Tibial nerve (tissue), 4 donors: ENCODE results near the gene C10orf62. TPM values are rescaled to one million over a fixed set of nuclear protein-coding genes. Genes with fewer than 3 reads are reported as not detected.

Experiments used
- DNase-seq, 2 donors: peaks; one replicate each; pipeline ENCODE4 v3.0.0-alpha.2; 2019; ENCODE audit warnings: low spot score in 2 of 2
- H3K27ac ChIP-seq, 4 donors: fragments of 200-600 bp; sonication (generic) in 3 of 4; one replicate each; pipeline ENCODE4 v1.5.1; 2017 to 2019; ENCODE audit warnings: mild to moderate bottlenecking in 1 of 4
- H3K27me3 ChIP-seq, 2 donors: fragments of 200-600 bp; sonication (generic) in 1 of 2; one replicate each; pipeline versions ENCODE4 v1.5.1 to v1.6.0; 2017 to 2019
- H3K36me3 ChIP-seq, 3 donors: fragments of 200-600 bp; sonication (generic); one replicate each; pipeline ENCODE4 v1.5.1; 2018 to 2019
- H3K4me1 ChIP-seq, 4 donors: fragments of 200-600 bp; sonication (generic) in 3 of 4; one replicate each; pipeline ENCODE4 v1.5.1; 2017 to 2019
- H3K4me3 ChIP-seq, 4 donors: fragments of 200-600 bp; sonication (generic) in 3 of 4; one replicate each; pipeline ENCODE4 v1.5.1; 2017 to 2019; ENCODE audit warnings: mild to moderate bottlenecking in 1 of 4, moderate library complexity in 1 of 4
- H3K9me3 ChIP-seq, 4 donors: fragments of 200-600 bp; sonication (generic) in 3 of 4; one replicate each; pipeline ENCODE4 v1.5.1; 2017 to 2019
- CTCF ChIP-seq, 5 experiments: fragments of 200-600 bp in 3 of 5; fragments of 450-650 bp in 2 of 5; sonication (generic) in 3 of 5; IDR thresholded peaks; one replicate each; pipeline ENCODE4 v1.5.1; 2016 to 2019; ENCODE audit warnings: antibody characterized with exemption in 5 of 5, mild to moderate bottlenecking in 3 of 5, moderate library complexity in 2 of 5
- EP300 ChIP-seq, 2 donors: sonication (generic); formaldehyde crosslinking; IDR thresholded peaks; one replicate each; pipeline ENCODE4 v1.6.1; 2017; ENCODE audit warnings: antibody characterized with exemption in 2 of 2, mild to moderate bottlenecking in 1 of 2
- POLR2A ChIP-seq, 2 donors: fragments of 450-650 bp; IDR thresholded peaks; one replicate each; pipeline ENCODE4 v1.6.1; 2017; ENCODE audit warnings: antibody characterized with exemption in 2 of 2, mild to moderate bottlenecking in 2 of 2, moderate library complexity in 2 of 2
- WGBS, 2 donors: methylation state at CpG; one replicate each; pipeline ENCODE4 v1.1.5; 2018; 5-methylcytosine and 5-hydroxymethylcytosine counted together
- total RNA-seq, 4 donors: library from RNA; depleted of rRNA; stranded (reverse); fragments of >200 nt; gene quantifications; one replicate each; pipeline ENCODE4 v1.1.0, GENCODE V29; 2016

Gene C10orf62
- total RNA-seq, 4 donors from 2014 or later = 1.1 to 1.7 (median 1.2) TPM

- no peak overlapping the region for H3K27ac ChIP-seq
- H3K36me3 ChIP-seq = no peaks in the 10 kb centered on the region
- H3K4me3 ChIP-seq = no peak overlapping the region
- H3K4me1 ChIP-seq = peaks cover 0 to 17% (median 0%) of the 10 kb centered on the region in 4 donors
- no peaks in the 10 kb centered on the region for H3K27me3 ChIP-seq
- no peaks in the 10 kb centered on the region for H3K9me3 ChIP-seq
- TF ChIP-seq EP300 (IDR thresholded peaks at IDR 0.05) (no peak), POLR2A (IDR thresholded peaks at IDR 0.05) (no peak), CTCF (IDR thresholded peaks at IDR 0.05) (no peak)
- DNase-seq = no peak
- 68 to 75% methylated on average over 9 of the region's 9 CpGs for WGBS, 2 donors
Measured at GRCh38 chr10:97580421-97581367, 8.8 kb upstream of the C10orf62 start.

- no peaks in the 10 kb centered on the region for H3K36me3 ChIP-seq
- H3K4me3 ChIP-seq = no peak overlapping the region
- WGBS, 2 donors = 92 to 93% methylated on average over 8 of the region's 8 CpGs
- peaks cover 0 to 17% (median 0%) of the 10 kb centered on the region in 4 donors for H3K4me1 ChIP-seq
- no peak overlapping the region for H3K27ac ChIP-seq
- no peaks in the 10 kb centered on the region for H3K9me3 ChIP-seq
- DNase-seq = no peak
- TF ChIP-seq POLR2A (IDR thresholded peaks at IDR 0.05) = no peak
- TF ChIP-seq EP300 (IDR thresholded peaks at IDR 0.05) = no peak
- no peak for TF ChIP-seq CTCF (IDR thresholded peaks at IDR 0.05)
- no peaks in the 10 kb centered on the region for H3K27me3 ChIP-seq
Measured at GRCh38 chr10:97582169-97582568, 7.4 kb upstream of the C10orf62 start.

- peaks cover 0 to 17% (median 0%) of the 10 kb centered on the region in 4 donors for H3K4me1 ChIP-seq
- no peak overlapping the region for H3K4me3 ChIP-seq
- H3K9me3 ChIP-seq = no peaks in the 10 kb centered on the region
- 89 to 92% methylated on average over 12 to 13 of the region's 13 CpGs for WGBS, 2 donors
- H3K27me3 ChIP-seq = no peaks in the 10 kb centered on the region
- no peak overlapping the region for H3K27ac ChIP-seq
- H3K36me3 ChIP-seq = no peaks in the 10 kb centered on the region
- no peak for DNase-seq
- TF ChIP-seq EP300 (IDR thresholded peaks at IDR 0.05) (no peak), POLR2A (IDR thresholded peaks at IDR 0.05) (no peak), CTCF (IDR thresholded peaks at IDR 0.05) (no peak)
Measured at GRCh38 chr10:97583476-97583875, 6.0 kb upstream of the C10orf62 start.

- H3K27me3 ChIP-seq = no peaks in the 10 kb centered on the region
- WGBS, 2 donors = 40 to 51% methylated on average over 5 of the region's 5 CpGs
- peak within 1 kb of the TSS in 1 of 4 donors; percentile 15 for H3K4me3 ChIP-seq
- TF ChIP-seq POLR2A (IDR thresholded peaks at IDR 0.05) = peak in 1 of 2 donors; percentile 23
- TF ChIP-seq CTCF (IDR thresholded peaks at IDR 0.05) = no peak
- TF ChIP-seq EP300 (IDR thresholded peaks at IDR 0.05) = no peak
- peaks cover 0 to 17% (median 0%) of the 10 kb centered on the region in 4 donors for H3K4me1 ChIP-seq
- H3K36me3 ChIP-seq = no peaks in the 10 kb centered on the region
- peak; percentile 37 to 54 for DNase-seq
- H3K27ac ChIP-seq = peak within 1 kb of the TSS in 3 of 4 donors; percentile 16 to 69 (median 22)
- no peaks in the 10 kb centered on the region for H3K9me3 ChIP-seq
Measured at GRCh38 chr10:97584060-97584797, 5.3 kb upstream of the C10orf62 start, which contains the start of gene HOGA1. Gene HOGA1, plus strand, starts transcription at chr10:97584389. Its CDS starts 315 bp downstream, at chr10:97584704.
